Measurements from ENCODE around the gene FAM89A. TPM values are rescaled to one million over a fixed set of nuclear protein-coding genes. Genes with fewer than 3 reads are reported as not detected.

FAM89A gene
- total and polyA plus RNA-seq, 2 of the 8 experiments (the other 6 are each of a cell fraction or from before 2014, with no cell fraction given) = 2.1 to 2.2 TPM

- TF ChIP-seq POLR2AphosphoS5 (IDR thresholded peaks at IDR 0.05; ENCODE audit: low read depth, low read length) (no peak), ZNF274 (IDR thresholded peaks at IDR 0.05; ENCODE audit: borderline replicate concordance, extremely low read depth, low read length) (no peak), RXRA (IDR thresholded peaks at IDR 0.05; ENCODE audit: insufficient read depth, low read depth, low read length) (no peak), RFX5 (IDR thresholded peaks at IDR 0.05; ENCODE audit: borderline replicate concordance, low read depth, low read length) (no peak), CBX8 (IDR thresholded peaks at IDR 0.05; ENCODE audit: borderline replicate concordance, low read depth, low read length) (no peak), TEAD4 (IDR thresholded peaks at IDR 0.05; ENCODE audit: low read depth, low read length) (no peak)
Measured at GRCh38 chr1:231053493-231054162, 13.6 kb upstream of the FAM89A start (continued).
